Common myeloid progenitor, CD34-positive (primary cell): ENCODE data around the gene TOMM40.
A peak's percentile ranks its signal among the peaks of the same experiment; 100 is the strongest.
"Not testable (repeated sequence)": the region's sequence is repeated elsewhere in the genome, so short reads cannot be mapped to it uniquely, and the experiment has no call there.

ENCODE experiments used
- CTCF ChIA-PET: fragments of 350-600 bp; sonication (Branson Sonifier 250); formaldehyde crosslinking; loops from one replicate; lab custom pipeline; 2021; ENCODE audit warnings: antibody characterized with exemption; lab: Charles Lee
- POLR2A ChIA-PET: fragments of 350-600 bp; sonication (Branson Sonifier 250); formaldehyde crosslinking; loops from one replicate; lab custom pipeline; 2021; ENCODE audit warnings: antibody characterized with exemption; lab: Charles Lee
- DNase-seq, 3 donors: peaks; one replicate each; pipeline versions ENCODE4 v3.0.0 to v3.0.0-alpha.2; 2013
- H3K27ac ChIP-seq, 2 experiments: 1 replicate in 1 of 2; 2 replicates in 1 of 2; pipeline ENCODE4 v1.7.0; 2013; ENCODE audit warnings: inconsistent platforms in 2 of 2, low read length in 2 of 2, mild to moderate bottlenecking in 2 of 2, low read depth in 1 of 2, moderate library complexity in 1 of 2; ENCODE audit not compliant: severe bottlenecking in 2 of 2, insufficient read depth in 1 of 2, poor library complexity in 1 of 2
- H3K27me3 ChIP-seq, 5 experiments: replicated peaks in 2 of 5; 1 replicate in 3 of 5; 2 replicates in 2 of 5; pipeline versions ENCODE4 v1.6.1 to v1.7.0; 2013; ENCODE audit warnings: low read length in 4 of 5, mild to moderate bottlenecking in 2 of 5, moderate library complexity in 2 of 5, inconsistent platforms in 1 of 5; ENCODE audit not compliant: insufficient read depth in 5 of 5, control insufficient read depth in 4 of 5
- H3K36me3 ChIP-seq, 4 experiments: 1 replicate in 2 of 4; 2 replicates in 2 of 4; pipeline versions ENCODE4 v1.6.1 to v1.7.0; 2013; ENCODE audit warnings: low read length in 3 of 4, control low read depth in 1 of 4, mild to moderate bottlenecking in 1 of 4; ENCODE audit not compliant: control insufficient read depth in 4 of 4, insufficient read depth in 4 of 4
- H3K4me1 ChIP-seq, 4 experiments: 1 replicate in 3 of 4; 2 replicates in 1 of 4; pipeline versions ENCODE4 v1.6.1 to v1.7.1; 2013; ENCODE audit warnings: low read length in 3 of 4, mild to moderate bottlenecking in 3 of 4, control low read depth in 1 of 4, inconsistent platforms in 1 of 4, moderate library complexity in 1 of 4; ENCODE audit not compliant: control insufficient read depth in 4 of 4, insufficient read depth in 4 of 4; ENCODE audit errors: control extremely low read depth in 1 of 4
- H3K4me3 ChIP-seq, 7 experiments: 1 replicate in 4 of 7; 2 replicates in 3 of 7; pipeline versions ENCODE4 v1.5.1 to v1.7.0; 2013; ENCODE audit warnings: mild to moderate bottlenecking in 7 of 7, low read length in 6 of 7, moderate library complexity in 6 of 7, inconsistent platforms in 2 of 7, low read depth in 2 of 7, control low read depth in 1 of 7; ENCODE audit not compliant: insufficient read depth in 4 of 7, control insufficient read depth in 1 of 7; ENCODE audit errors: extremely low read depth in 1 of 7
- H3K9me3 ChIP-seq, 5 experiments: 1 replicate in 4 of 5; 2 replicates in 1 of 5; pipeline versions ENCODE4 v1.6.1 to v1.7.1; 2013; ENCODE audit warnings: low read length in 4 of 5, mild to moderate bottlenecking in 2 of 5, inconsistent platforms in 1 of 5, low read depth in 1 of 5, moderate library complexity in 1 of 5; ENCODE audit not compliant: control insufficient read depth in 4 of 5, insufficient read depth in 2 of 5; ENCODE audit errors: control extremely low read depth in 1 of 5
- WGBS: methylation state at CpG from one replicate; pipeline ENCODE4 v1.1.5; 2013; ENCODE audit not compliant: insufficient coverage; 5-methylcytosine and 5-hydroxymethylcytosine counted together

The TOMM40 gene

DNA sequence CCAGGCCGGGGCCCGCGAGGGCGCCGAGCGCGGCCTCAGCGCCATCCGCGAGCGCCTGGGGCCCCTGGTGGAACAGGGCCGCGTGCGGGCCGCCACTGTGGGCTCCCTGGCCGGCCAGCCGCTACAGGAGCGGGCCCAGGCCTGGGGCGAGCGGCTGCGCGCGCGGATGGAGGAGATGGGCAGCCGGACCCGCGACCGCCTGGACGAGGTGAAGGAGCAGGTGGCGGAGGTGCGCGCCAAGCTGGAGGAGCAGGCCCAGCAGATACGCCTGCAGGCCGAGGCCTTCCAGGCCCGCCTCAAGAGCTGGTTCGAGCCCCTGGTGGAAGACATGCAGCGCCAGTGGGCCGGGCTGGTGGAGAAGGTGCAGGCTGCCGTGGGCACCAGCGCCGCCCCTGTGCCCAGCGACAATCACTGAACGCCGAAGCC is 17.8 kb downstream of the TOMM40 start:
- H3K4me3 ChIP-seq: no peak overlapping the region
- H3K27ac ChIP-seq: no peak overlapping the region
- peaks cover 0 to 23% (median 4%) of the 10 kb centered on the region in 5 experiments for H3K27me3 ChIP-seq
- ChIA-PET CTCF (interaction anchor here (10.3 kb wide), 1 partner anchor 43 kb away, joined by 72 read pairs; no protein-coding TSS in a partner anchor), POLR2A (no interaction called here)
- peaks cover 0 to 31% (median 22%) of the 10 kb centered on the region in 4 experiments for H3K4me1 ChIP-seq
- WGBS: 97% methylated on average over 41 of the region's 44 CpGs
- DNase-seq: no peak
- no peaks in the 10 kb centered on the region for H3K9me3 ChIP-seq
- peaks cover 0 to 8% (median 0%) of the 10 kb centered on the region in 4 experiments for H3K36me3 ChIP-seq

DNA sequence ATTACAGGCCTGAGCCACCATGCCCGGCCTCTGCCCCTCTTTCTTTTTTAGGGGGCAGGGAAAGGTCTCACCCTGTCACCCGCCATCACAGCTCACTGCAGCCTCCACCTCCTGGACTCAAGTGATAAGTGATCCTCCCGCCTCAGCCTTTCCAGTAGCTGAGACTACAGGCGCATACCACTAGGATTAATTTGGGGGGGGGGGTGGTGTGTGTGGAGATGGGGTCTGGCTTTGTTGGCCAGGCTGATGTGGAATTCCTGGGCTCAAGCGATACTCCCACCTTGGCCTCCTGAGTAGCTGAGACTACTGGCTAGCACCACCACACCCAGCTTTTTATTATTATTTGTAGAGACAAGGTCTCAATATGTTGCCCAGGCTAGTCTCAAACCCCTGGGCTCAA is 18.7 kb downstream of the TOMM40 start:
- peak overlapping the region in 1 of 2 experiments; percentile 25 for H3K27ac ChIP-seq

DNA sequence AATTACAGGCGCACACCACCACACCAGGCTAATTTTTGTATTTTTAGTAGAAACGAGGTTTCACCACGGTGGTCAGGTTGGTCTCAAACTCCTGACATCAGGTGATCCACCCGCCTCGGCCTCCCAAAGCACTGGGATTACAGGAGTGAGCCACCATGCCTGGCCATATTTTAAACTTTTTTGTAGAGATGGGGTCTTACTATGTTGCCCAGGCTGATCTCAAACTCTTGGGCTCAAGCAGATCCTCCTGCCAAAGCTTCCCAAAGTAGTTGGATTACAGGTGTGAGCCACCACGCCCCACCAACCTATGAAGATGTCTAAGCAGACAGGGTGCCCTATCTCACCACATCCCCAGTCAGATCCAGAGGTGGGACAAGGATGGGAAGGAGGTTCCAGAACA is 20.8 kb downstream of the TOMM40 start:
- not testable (repeated sequence) for H3K36me3 ChIP-seq, H3K27me3 ChIP-seq, H3K9me3 ChIP-seq, H3K4me3 ChIP-seq, H3K27ac ChIP-seq, DNase-seq
- ChIA-PET POLR2A (interaction anchor here (0.7 kb wide), 1 partner anchor 118 kb away, joined by 3 read pairs; no protein-coding TSS in a partner anchor), CTCF (interaction anchor here (1.3 to 10.3 kb wide), 5 partner anchors 10 to 48 kb away, joined by 5 to 72 read pairs (median 5); no protein-coding TSS in a partner anchor)
- WGBS: 96% methylated on average over 3 of the region's 6 CpGs
- peaks cover 0 to 35% (median 21%) of the 10 kb centered on the region in 4 experiments for H3K4me1 ChIP-seq

More for the DNA sequence above, 18.7 kb downstream of the TOMM40 start:
- no peak overlapping the region for H3K4me3 ChIP-seq
- H3K9me3 ChIP-seq: no peaks in the 10 kb centered on the region
- CTCF ChIA-PET: interaction anchor here (0.7 to 10.3 kb wide), 4 partner anchors 20 to 186 kb away, joined by 3 to 72 read pairs (median 4); no protein-coding TSS in a partner anchor
- DNase-seq: peak in 1 of 3 donors; percentile 22
- no peaks in the 10 kb centered on the region for H3K36me3 ChIP-seq
- WGBS: 100% methylated on average over 2 of the region's 5 CpGs
- peaks cover 0 to 40% (median 31%) of the 10 kb centered on the region in 4 experiments for H3K4me1 ChIP-seq
- peaks cover 0 to 23% (median 4%) of the 10 kb centered on the region in 5 experiments for H3K27me3 ChIP-seq
- POLR2A ChIA-PET: no interaction called here

GRCh38 chr19:44912854-44913253 is 21.8 kb downstream of the TOMM40 start:
- no peaks in the 10 kb centered on the region for H3K9me3 ChIP-seq
- DNase-seq: no peak

GRCh38 chr19:44913512-44914432 is 22.7 kb downstream of the TOMM40 start:
- 61% methylated on average over 9 of the region's 23 CpGs for WGBS

More at GRCh38 chr19:44912854-44913253, 21.8 kb downstream of the TOMM40 start:
- H3K4me3 ChIP-seq: no peak overlapping the region
- 80% methylated on average over 4 of the region's 6 CpGs for whole genome bisulfite sequencing
- ChIA-PET POLR2A (no interaction called here), CTCF (interaction anchor here (0.8 to 10.3 kb wide), 3 partner anchors 8 to 39 kb away, joined by 3 to 72 read pairs (median 3); no protein-coding TSS in a partner anchor)
- H3K27ac ChIP-seq: no peak overlapping the region
- no peaks in the 10 kb centered on the region for H3K36me3 ChIP-seq
- H3K27me3 ChIP-seq: no peaks in the 10 kb centered on the region
- peaks cover 0 to 35% (median 21%) of the 10 kb centered on the region in 4 experiments for H3K4me1 ChIP-seq

GRCh38 chr19:44914433-44915206 is 23.6 kb downstream of the TOMM40 start, which contains the start of gene APOC1:
TSS of gene APOC1 (plus strand) at chr19:44914608. CDS start at chr19:44914892, 284 bp downstream.
- not testable (repeated sequence) for H3K9me3 ChIP-seq, H3K27me3 ChIP-seq, H3K36me3 ChIP-seq
- 5% methylated on average over 11 of the region's 28 CpGs for WGBS
- DNase-seq: peak; percentile 80 to 85 (median 81)
- peak within 1 kb of the TSS in 1 of 2 experiments; percentile 75 for H3K27ac ChIP-seq
- peaks cover 0 to 35% (median 21%) of the 10 kb centered on the region in 4 experiments for H3K4me1 ChIP-seq
- H3K4me3 ChIP-seq: peak within 1 kb of the TSS; percentile 17 to 82 (median 65)
- ChIA-PET POLR2A (interaction anchor here (0.8 kb wide), 1 partner anchor 24 kb away, joined by 3 read pairs; the partner anchor contains the start of gene TOMM40), CTCF (interaction anchor here (10.3 kb wide), 1 partner anchor 37 kb away, joined by 72 read pairs; no protein-coding TSS in a partner anchor)

More at GRCh38 chr19:44913512-44914432, 22.7 kb downstream of the TOMM40 start:
- Histone ChIP-seq H3K4me1 (peaks cover 0 to 35% (median 21%) of the 10 kb centered on the region in 4 experiments), H3K4me3 (peak overlapping the region in 2 of 7 experiments; percentile 67 to 72), H3K27ac (peak overlapping the region in 1 of 2 experiments; percentile 70)
- peak in 1 of 3 donors; percentile 25 for DNase-seq
- POLR2A ChIA-PET, H3K27me3 ChIP-seq, H3K36me3 ChIP-seq, H3K9me3 ChIP-seq: not testable (repeated sequence)
- CTCF ChIA-PET: interaction anchor here (0.8 to 10.3 kb wide), 3 partner anchors 9 to 38 kb away, joined by 3 to 72 read pairs (median 3); no protein-coding TSS in a partner anchor
